Measurements from ENCODE around the gene TRIM74. TPM values are rescaled to one million over a fixed set of nuclear protein-coding genes. Genes with fewer than 3 reads are reported as not detected.
"Not testable (repeated sequence)": the region's sequence is repeated elsewhere in the genome, so short reads cannot be mapped to it uniquely, and the experiment has no call there.

Gene TRIM74
- polyA plus RNA-seq, 1 donor: 0.88 TPM

GRCh38 chr7:72942022-72942705 lies 27.1 kb downstream of the TRIM74 start:
- peaks cover 16% of the 10 kb centered on the region for H3K36me3 ChIP-seq (ENCODE audit: control insufficient read depth, insufficient read depth, low read length)
- H3K4me1 ChIP-seq (ENCODE audit: control insufficient read depth, insufficient read depth, low read length); H3K4me3 ChIP-seq (ENCODE audit: low read length); H3K27ac ChIP-seq (ENCODE audit: low read length); H3K9me3 ChIP-seq (ENCODE audit: control insufficient read depth, low read depth, low read length); DNase-seq; H3K27me3 ChIP-seq (ENCODE audit: control insufficient read depth, insufficient read depth, low read length): not testable (repeated sequence)
- no CpG with 5 or more reads among the region's 20 CpGs for WGBS (ENCODE audit: insufficient coverage, low lambda C conversion rate)

DNA sequence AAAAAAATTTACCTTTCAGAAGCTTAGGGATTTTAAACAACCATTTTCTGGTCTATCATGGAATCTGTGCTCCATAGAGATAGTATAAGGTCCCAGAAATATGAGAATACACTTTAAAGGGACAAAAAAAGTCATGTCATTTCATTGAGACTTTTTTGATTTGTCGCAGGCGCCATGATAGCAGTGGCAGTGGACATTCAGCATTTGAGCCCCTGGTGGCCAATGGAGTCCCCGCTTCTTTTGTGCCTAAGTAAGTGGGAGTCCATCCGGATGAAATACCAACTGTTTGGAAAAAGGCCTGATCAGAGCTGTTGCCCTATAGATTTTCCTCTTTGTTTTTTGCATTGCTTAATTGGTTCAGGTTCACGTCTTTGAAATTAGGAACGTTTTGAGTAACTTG lies 41.0 kb downstream of the TRIM74 start:
- peaks cover 46% of the 10 kb centered on the region for H3K36me3 ChIP-seq (ENCODE audit: control insufficient read depth, insufficient read depth, low read length)
- WGBS (ENCODE audit: insufficient coverage, low lambda C conversion rate): 93% methylated on average over 2 of the region's 6 CpGs

DNA sequence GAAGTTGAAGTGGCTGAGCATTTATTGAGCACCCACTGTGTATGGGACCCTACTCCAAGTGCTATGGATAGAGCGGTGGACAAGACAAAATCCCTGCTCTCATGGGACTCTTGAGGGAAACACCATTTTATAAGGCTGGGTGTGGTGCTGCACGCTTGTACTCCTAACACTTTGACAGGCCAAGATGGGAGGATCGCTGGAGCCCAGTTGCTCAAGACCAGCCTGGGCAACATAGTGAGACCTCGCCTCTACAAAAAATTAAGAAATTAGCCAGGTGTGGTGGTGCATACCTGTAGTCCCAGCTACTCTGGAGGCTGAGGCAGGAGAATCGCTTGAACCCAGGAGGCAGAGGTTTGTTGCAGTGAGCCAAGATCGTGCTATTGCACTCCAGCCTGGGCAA lies 41.5 kb downstream of the TRIM74 start:
- not testable (repeated sequence) for H3K27ac ChIP-seq (ENCODE audit: low read length); H3K4me3 ChIP-seq (ENCODE audit: low read length); DNase-seq; H3K27me3 ChIP-seq (ENCODE audit: control insufficient read depth, insufficient read depth, low read length); H3K9me3 ChIP-seq (ENCODE audit: control insufficient read depth, low read depth, low read length); H3K4me1 ChIP-seq (ENCODE audit: control insufficient read depth, insufficient read depth, low read length)
- peaks cover 46% of the 10 kb centered on the region for H3K36me3 ChIP-seq (ENCODE audit: control insufficient read depth, insufficient read depth, low read length)
- WGBS (ENCODE audit: insufficient coverage, low lambda C conversion rate): 100% methylated on average over 1 of the region's 6 CpGs

More for the DNA sequence above, 41.0 kb downstream of the TRIM74 start:
- DNase-seq; H3K4me1 ChIP-seq (ENCODE audit: control insufficient read depth, insufficient read depth, low read length); H3K27me3 ChIP-seq (ENCODE audit: control insufficient read depth, insufficient read depth, low read length); H3K4me3 ChIP-seq (ENCODE audit: low read length); H3K9me3 ChIP-seq (ENCODE audit: control insufficient read depth, low read depth, low read length); H3K27ac ChIP-seq (ENCODE audit: low read length): not testable (repeated sequence)

DNA sequence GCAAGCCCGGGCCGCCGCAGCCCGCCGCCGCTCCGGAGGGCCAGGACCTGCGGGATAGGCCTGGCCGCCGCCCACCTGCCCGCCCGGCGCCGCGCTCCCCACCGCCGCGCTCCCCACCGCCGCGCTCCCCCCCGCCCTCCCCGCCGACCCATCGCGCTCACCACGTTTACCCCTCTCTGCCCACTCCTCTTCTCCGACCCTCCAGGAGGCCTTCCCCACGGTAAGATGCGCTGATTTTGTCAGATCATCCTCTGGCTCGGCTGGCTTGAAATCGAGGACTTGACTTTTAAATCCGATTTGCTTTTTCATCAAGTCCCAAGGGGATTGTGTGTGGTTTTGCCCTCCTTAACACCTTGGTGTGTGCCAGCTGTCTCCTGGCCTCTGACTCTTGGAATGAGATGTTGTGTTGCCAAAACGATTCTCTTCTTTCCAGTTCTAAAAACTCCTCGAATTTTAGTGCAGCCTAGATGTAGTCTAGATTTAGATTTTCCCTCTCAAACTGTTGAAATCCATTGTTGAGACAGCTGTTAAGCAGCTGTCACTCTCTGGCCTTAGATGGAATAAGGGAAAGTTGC lies 43.6 kb downstream of the TRIM74 start:
- Histone ChIP-seq H3K36me3 (ENCODE audit: control insufficient read depth, insufficient read depth, low read length) (peaks cover 43% of the 10 kb centered on the region), H3K27me3 (ENCODE audit: control insufficient read depth, insufficient read depth, low read length) (no peaks in the 10 kb centered on the region), H3K4me3 (ENCODE audit: low read length) (peak overlapping the region; percentile 87), H3K27ac (ENCODE audit: low read length) (peak overlapping the region; percentile 81), H3K4me1 (ENCODE audit: control insufficient read depth, insufficient read depth, low read length) (no peaks in the 10 kb centered on the region), H3K9me3 (ENCODE audit: control insufficient read depth, low read depth, low read length) (no peaks in the 10 kb centered on the region)
- WGBS (ENCODE audit: insufficient coverage, low lambda C conversion rate): no CpG with 5 or more reads among the region's 35 CpGs
- DNase-seq: peak in 1 of 2 donors; percentile 5

DNA sequence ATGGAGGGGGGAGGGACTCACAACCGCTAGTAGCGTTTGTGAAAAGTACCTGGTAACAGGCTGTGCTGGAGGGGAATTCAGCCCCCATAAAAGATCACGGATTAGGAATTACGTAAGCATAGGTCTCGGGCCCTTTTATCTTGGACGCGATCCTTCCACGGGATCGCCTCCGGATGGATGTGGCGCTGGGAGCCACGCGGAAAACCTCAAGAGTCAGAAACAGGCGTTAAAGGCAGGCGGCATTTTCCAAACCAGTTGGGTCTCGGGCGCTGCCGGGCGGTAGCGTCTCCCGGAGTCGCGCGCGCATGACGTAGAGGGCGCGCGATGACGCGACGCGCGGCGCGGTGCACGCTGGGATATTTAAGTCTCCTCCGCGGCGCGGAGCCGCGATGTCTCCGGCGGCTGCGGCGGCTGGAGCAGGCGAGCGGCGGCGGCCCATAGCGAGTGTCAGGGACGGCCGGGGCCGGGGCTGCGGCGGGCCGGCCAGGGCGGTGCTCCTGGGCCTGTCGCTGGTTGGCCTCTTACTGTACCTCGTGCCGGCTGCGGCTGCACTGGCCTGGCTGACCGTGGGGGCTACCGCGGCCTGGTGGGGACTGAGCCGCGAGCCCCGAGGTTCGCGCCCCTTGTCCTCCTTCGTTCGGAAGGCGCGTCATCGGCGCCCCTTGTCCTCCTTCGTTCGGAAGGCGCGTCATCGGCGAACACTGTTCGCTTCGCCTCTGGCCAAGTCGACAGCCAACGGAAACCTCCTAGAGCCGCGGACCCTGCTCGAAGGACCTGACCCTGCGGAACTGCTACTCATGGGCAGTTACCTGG lies 44.3 kb downstream of the TRIM74 start, which contains the start of gene POM121:
Gene POM121 (plus strand): TSS at position 363 of the 813 bp plus-strand sequence. CDS start 27 bp downstream, at position 390.
- H3K4me3 ChIP-seq (ENCODE audit: low read length): peak within 1 kb of the TSS; percentile 87
- no CpG with 5 or more reads among the region's 91 CpGs for WGBS (ENCODE audit: insufficient coverage, low lambda C conversion rate)
- no peaks in the 10 kb centered on the region for H3K9me3 ChIP-seq (ENCODE audit: control insufficient read depth, low read depth, low read length)
- H3K27ac ChIP-seq (ENCODE audit: low read length): peak within 1 kb of the TSS; percentile 81
- H3K36me3 ChIP-seq (ENCODE audit: control insufficient read depth, insufficient read depth, low read length): peaks cover 36% of the 10 kb centered on the region
- DNase-seq: peak; percentile 88 to 90
- H3K27me3 ChIP-seq (ENCODE audit: control insufficient read depth, insufficient read depth, low read length): no peaks in the 10 kb centered on the region
- H3K4me1 ChIP-seq (ENCODE audit: control insufficient read depth, insufficient read depth, low read length): no peaks in the 10 kb centered on the region

GRCh38 chr7:72924386-72924732 lies 44.9 kb downstream of the TRIM74 start:
- Histone ChIP-seq H3K27me3 (ENCODE audit: control insufficient read depth, insufficient read depth, low read length) (no peaks in the 10 kb centered on the region), H3K36me3 (ENCODE audit: control insufficient read depth, insufficient read depth, low read length) (peaks cover 34% of the 10 kb centered on the region), H3K4me1 (ENCODE audit: control insufficient read depth, insufficient read depth, low read length) (no peaks in the 10 kb centered on the region), H3K9me3 (ENCODE audit: control insufficient read depth, low read depth, low read length) (no peaks in the 10 kb centered on the region), H3K4me3 (ENCODE audit: low read length) (peak overlapping the region; percentile 87), H3K27ac (ENCODE audit: low read length) (peak overlapping the region; percentile 73)
- no peak for DNase-seq
- WGBS (ENCODE audit: insufficient coverage, low lambda C conversion rate): 0% methylated on average over 1 of the region's 5 CpGs

- no peaks in the 10 kb centered on the region for H3K27me3 ChIP-seq (ENCODE audit: control insufficient read depth, insufficient read depth, low read length)
- 94% methylated on average over 3 of the region's 4 CpGs for WGBS (ENCODE audit: insufficient coverage, low lambda C conversion rate)
- no peaks in the 10 kb centered on the region for H3K9me3 ChIP-seq (ENCODE audit: control insufficient read depth, low read depth, low read length)
- peaks cover 5% of the 10 kb centered on the region for H3K4me1 ChIP-seq (ENCODE audit: control insufficient read depth, insufficient read depth, low read length)
- no peak overlapping the region for H3K27ac ChIP-seq (ENCODE audit: low read length)
- peaks cover 13% of the 10 kb centered on the region for H3K36me3 ChIP-seq (ENCODE audit: control insufficient read depth, insufficient read depth, low read length)
- no peak for DNase-seq
- H3K4me3 ChIP-seq (ENCODE audit: low read length): no peak overlapping the region
Measured at GRCh38 chr7:72919256-72919775, 50.0 kb downstream of the TRIM74 start.

GRCh38 chr7:72914756-72915525 lies 54.3 kb downstream of the TRIM74 start:
- H3K9me3 ChIP-seq (ENCODE audit: control insufficient read depth, low read depth, low read length); H3K27me3 ChIP-seq (ENCODE audit: control insufficient read depth, insufficient read depth, low read length); H3K27ac ChIP-seq (ENCODE audit: low read length); H3K4me3 ChIP-seq (ENCODE audit: low read length); H3K4me1 ChIP-seq (ENCODE audit: control insufficient read depth, insufficient read depth, low read length): not testable (repeated sequence)
- H3K36me3 ChIP-seq (ENCODE audit: control insufficient read depth, insufficient read depth, low read length): peaks cover 26% of the 10 kb centered on the region
- no CpG with 5 or more reads among the region's 9 CpGs for WGBS (ENCODE audit: insufficient coverage, low lambda C conversion rate)
- DNase-seq: peak; percentile 62 to 72

DNA sequence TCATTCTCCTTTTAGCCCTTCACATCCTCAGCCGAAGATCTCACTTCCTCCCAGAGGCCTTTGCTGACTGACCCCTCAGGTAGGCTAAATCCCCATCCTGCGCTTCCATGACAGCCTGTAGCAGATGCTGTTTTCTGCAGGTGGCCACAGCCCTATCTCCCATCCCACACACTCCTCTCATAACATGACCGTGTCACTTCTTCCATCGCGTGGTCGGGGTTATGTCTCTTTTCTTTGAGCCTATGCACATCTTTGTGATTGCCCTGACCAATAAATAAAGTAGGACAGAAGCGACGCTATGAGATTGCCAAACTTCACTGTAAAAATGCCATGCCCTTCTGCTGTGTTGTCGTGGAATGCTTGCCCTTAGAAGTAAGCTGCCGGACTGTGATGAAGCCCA lies 55.5 kb downstream of the TRIM74 start:
- WGBS (ENCODE audit: insufficient coverage, low lambda C conversion rate): no CpG with 5 or more reads among the region's 10 CpGs

GRCh38 chr7:72911395-72911794 lies 57.9 kb downstream of the TRIM74 start:
- H3K27me3 ChIP-seq (ENCODE audit: control insufficient read depth, insufficient read depth, low read length); H3K27ac ChIP-seq (ENCODE audit: low read length); H3K4me1 ChIP-seq (ENCODE audit: control insufficient read depth, insufficient read depth, low read length); H3K9me3 ChIP-seq (ENCODE audit: control insufficient read depth, low read depth, low read length); H3K4me3 ChIP-seq (ENCODE audit: low read length); DNase-seq: not testable (repeated sequence)
- no CpG with 5 or more reads among the region's 12 CpGs for WGBS (ENCODE audit: insufficient coverage, low lambda C conversion rate)
- H3K36me3 ChIP-seq (ENCODE audit: control insufficient read depth, insufficient read depth, low read length): peaks cover 28% of the 10 kb centered on the region

More for the DNA sequence above, 55.5 kb downstream of the TRIM74 start:
- H3K36me3 ChIP-seq (ENCODE audit: control insufficient read depth, insufficient read depth, low read length): peaks cover 23% of the 10 kb centered on the region
- H3K4me1 ChIP-seq (ENCODE audit: control insufficient read depth, insufficient read depth, low read length); H3K27ac ChIP-seq (ENCODE audit: low read length); H3K4me3 ChIP-seq (ENCODE audit: low read length); DNase-seq; H3K27me3 ChIP-seq (ENCODE audit: control insufficient read depth, insufficient read depth, low read length); H3K9me3 ChIP-seq (ENCODE audit: control insufficient read depth, low read depth, low read length): not testable (repeated sequence)
